ENCODE data around the gene NPAS2. TPM values are rescaled to one million over a fixed set of nuclear protein-coding genes. Genes with fewer than 3 reads are reported as not detected.

The NPAS2 gene
- polyA plus RNA-seq, 3 donors, result 10.6 to 12.0 (median 11.5) TPM

DNA sequence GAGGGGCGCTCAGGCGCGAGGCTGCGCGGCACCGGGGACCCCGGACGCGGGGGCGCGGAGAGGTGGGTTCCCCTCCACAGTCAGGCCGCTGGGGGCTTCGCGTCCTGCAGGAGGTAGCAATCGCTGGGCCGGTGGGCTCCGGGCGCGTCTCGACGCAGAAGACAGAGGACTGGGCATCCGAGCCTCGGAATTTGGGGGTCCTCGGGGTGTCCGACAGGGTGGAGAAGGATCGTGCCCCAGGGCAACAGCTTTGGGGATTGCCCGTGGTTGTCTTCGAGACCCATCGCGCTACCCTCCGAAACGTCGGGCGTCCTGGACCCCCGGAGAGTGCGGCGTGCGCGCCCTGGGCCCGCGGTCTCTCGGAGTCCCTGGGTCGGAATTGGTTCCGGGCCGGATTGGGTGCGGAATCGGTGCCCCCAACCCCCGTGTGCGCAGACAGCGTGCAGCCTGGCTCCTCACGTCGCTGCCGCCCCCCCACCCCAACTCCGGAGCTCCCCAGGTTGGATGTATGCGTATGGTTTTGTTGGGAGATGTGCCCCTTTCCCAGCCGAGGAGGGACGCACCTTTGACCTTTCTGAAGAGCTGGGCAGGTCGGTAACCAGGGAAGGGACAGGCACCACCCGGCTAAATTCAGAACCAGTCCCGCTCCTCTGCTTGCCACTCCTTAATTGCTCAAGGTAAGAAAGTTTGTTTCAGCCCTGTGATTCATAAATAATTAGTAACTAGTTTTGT is 750 bp downstream of the NPAS2 start:
- DNase-seq (ENCODE audit: low read depth in 3 of 3, low spot score in 2 of 3), result no peak

DNA sequence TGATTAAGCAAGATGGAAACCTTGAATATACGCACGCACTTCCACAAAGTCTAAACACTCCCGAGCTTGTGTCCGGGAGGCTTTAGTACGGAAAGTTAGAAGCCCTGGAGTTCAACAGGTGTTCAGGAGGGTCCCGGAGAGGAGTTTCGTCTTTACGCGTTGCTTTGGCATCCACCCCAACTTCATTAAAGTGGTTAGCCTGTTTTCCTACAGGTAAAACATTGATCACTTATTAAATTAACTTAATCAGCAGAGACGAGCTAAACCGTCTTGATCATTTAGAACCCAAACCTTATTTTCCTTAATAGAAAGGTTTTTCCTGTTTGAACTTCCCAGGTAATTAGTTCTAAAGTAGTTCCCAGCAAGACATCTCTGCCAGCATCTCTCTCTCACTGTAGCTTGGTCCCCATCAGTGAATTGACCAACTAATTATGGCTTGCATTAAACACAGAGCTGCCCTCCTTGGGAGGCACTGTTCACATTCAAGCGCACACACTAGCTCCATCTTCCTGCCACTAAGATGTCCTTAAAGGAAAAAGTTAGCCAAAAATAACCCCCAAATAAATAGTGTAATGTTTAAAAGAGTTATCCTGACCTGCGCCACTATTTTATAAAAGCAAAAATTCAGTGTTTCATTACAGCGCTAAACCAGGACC is 1.4 kb downstream of the NPAS2 start:
- DNase-seq (ENCODE audit: low read depth in 3 of 3, low spot score in 2 of 3), result no peak

DNA sequence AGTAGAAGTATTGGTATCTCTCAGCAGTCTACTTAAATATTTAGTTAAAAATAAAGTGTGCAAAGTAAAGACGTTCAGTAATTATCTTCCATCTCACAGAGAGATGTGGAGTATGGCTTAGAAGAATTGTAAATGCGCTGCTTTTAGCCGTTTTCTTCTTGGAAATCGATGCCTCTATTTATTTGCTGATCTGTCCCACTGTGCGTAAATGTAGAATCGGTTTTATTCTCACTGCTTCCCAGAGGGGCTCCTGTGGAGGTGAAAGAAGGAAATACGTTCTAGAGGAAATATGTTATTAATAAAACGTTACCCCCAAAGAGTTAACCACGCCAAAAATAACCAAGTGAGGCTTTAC is 1.9 kb downstream of the NPAS2 start:
- DNase-seq (ENCODE audit: low read depth in 3 of 3, low spot score in 2 of 3), result no peak

DNA sequence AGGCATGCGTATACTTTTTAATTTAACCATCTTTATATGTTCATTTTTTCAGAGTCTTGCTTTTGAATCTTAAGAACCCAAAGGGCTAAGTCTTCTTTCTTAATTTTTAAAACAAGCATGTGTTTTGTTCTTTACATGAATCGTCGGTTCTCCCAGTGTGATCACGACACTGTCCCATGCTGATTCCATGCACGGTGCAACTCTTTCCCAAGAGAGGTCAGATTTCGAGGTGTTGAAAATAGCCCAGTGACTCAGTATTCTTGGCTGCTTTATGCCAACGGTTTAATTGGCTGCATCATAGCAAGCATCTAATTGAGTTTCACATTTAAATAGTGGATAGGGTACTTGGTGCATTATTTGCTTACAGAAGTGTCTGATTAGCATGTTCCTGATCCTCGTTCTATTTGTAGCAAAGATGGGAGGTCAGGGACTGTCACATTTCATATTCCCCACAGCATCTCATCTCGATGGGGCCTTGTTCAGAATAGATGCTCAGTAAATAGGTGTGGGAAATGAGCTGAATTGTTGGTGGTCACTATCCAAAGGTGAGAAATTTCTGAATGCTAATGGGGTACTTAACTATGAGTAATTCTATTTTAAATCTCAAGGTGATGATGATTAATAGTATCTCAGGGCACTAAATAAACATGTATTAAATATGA is 2.8 kb downstream of the NPAS2 start:
- DNase-seq (ENCODE audit: low read depth in 3 of 3, low spot score in 2 of 3), result no peak

DNA sequence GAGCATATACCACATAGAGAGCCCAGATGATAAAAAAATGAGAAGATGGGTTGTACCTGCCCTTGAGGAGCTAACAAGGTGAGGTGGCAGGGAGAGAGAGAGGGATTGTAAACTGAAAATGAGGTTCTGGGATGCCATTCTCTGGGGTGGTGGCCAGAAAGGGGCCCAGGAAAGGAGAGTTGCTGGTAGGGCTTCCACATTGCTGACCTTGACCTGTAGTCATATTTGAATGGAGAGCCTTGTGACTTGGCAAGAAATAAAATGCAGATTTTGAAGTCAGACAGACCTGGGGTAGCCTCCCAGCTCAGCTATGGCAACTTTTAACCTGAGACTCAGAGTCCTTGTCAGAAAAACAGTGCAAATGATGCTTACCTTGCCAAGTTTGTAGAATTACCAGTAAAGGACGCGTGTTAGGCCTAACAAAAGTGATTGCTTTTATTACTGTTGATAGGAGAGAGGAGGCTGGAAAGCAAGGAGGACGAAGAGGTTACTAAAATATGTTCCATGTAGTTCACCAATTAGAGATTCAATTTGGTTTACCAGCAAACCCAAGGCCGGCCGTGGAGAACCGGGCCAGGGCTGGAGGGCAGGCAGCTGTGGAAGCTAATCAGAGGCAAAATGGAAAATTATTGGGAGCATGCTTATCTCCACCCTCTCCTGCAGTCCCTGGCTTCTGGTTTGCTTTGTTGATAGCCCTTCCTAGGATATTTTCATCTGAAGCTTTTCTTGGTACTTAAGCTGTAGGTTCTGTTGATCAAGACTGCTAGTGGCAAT is 3.9 kb downstream of the NPAS2 start:
- DNase-seq (ENCODE audit: low read depth in 3 of 3, low spot score in 2 of 3), result no peak

DNA sequence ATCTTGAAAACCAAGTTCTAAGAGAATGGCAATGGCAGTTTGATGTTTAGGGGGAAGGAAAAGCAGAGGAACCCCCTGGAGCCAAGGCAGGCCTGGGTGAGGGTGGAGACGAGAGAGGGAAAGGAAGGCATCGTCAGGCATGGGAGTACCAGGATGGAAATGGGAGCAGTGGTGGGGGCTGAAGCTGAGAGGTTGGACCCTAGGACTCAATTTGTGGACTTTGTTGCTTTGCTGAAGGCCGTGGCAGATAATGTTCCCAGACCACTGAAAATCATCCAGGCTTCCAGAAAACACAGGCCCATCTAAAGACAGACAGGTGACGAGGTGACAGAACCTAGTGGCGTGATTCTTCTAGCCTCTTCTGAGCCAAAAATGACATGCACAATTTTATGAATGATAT is 4.9 kb downstream of the NPAS2 start:
- no peak for DNase-seq (ENCODE audit: low read depth in 3 of 3, low spot score in 2 of 3)

DNA sequence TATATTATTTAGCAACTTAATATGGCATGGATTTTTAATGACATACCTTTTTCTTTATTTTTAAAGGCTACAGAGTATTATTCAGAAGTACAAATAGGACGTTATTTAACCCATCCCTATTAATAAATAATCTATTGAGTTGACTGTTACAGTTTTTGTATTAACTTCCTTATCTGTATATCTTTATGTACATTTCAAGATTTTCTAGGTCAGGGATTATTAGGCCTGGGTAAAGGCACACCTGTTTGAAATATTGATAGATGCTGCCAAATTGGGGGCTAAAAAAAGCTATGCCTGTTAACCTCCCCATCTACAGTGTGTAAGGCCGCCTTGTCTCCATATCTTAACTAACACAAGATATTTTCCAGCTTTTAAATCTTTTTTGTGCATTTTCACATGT is 6.6 kb downstream of the NPAS2 start:
- DNase-seq (ENCODE audit: low read depth in 3 of 3, low spot score in 2 of 3), result no peak

DNA sequence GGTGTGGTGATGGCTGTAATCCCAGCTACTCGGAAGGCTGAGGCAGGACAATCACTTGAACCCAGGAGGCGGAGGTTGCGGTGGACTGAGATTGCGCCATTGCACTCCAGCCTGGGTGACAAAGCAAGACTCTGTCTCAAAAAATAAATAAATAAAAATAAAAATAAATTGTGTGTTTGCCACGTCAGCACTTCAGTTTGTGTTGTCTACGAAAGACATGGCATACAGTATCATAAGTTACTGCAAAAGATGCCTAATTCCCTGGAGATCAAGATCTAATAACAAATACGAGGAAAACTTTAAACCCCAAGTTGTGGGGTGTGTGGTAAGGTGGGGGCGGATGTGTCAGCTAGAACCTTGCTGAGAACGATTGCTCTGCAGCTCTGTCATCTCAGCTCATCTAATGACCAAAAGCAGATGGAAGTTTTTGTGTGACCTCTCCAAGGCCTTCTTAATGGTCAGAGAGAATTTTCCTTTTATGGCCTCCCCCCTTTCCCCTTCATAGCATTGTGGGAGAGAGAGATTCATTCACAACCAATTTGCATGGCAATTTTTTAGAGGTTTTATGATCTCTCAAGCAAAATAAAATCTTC is 11.3 kb downstream of the NPAS2 start:
- no peak for DNase-seq (ENCODE audit: low read depth in 3 of 3, low spot score in 2 of 3)

DNA sequence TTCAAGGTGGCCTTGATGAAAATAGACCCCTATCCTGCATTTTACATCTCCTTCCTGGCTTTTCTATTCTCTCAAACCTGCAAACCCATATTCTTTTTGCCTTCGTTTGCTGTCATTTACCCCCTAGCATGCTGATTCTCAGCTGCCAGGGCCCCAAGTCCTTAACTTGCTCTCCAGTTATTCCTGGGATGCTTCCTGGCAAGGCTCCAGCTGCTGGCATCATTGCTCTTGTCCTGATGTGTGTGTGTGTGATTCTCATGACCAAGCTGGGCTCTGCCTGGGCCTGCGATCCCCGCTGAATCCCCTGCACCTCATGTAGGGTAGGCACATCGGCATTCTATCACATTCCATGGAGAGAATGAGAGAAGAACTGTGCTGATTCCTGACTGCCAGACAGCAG is 11.9 kb downstream of the NPAS2 start:
- no peak for DNase-seq (ENCODE audit: low read depth in 3 of 3, low spot score in 2 of 3)

DNA sequence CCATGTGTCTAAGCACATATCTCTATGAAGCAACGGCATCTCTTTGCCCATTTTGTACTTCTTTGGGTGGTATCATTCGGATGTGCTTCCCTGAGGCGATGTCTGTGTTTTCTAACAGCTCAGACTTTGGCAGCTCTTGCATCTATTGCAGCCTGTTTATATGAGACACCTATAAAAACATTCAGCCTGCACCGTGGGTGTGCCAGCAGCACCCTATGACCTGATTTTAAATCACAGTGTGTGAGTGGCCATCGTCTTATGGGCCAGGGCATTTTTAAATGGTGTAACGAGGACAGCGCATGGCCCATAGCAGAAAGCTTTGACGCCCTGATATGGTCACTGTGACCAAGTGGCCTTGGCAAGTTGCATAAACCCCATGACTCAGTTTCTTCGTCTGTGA is 12.9 kb downstream of the NPAS2 start:
- DNase-seq (ENCODE audit: low read depth in 3 of 3, low spot score in 2 of 3), result no peak

DNA sequence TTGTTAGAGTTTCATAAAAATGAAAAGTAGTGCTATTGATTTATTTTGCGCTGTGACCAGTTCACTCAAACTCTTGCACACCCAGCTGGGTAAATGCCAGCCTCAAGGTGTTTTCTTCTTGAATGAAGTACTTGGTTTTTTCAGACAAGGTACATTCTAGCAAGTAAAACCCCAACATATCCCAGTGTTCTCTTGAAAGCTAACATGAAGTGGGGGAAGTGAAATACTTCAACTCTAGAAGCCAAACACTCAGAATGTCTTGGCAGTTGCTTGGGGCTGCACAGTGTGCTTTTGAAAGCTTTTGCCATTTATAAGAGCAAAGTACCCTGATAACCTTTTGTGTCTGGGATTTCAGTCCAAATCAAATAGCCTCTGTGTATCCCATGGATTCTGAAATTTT is 13.4 kb downstream of the NPAS2 start:
- DNase-seq (ENCODE audit: low read depth in 3 of 3, low spot score in 2 of 3), result no peak

DNA sequence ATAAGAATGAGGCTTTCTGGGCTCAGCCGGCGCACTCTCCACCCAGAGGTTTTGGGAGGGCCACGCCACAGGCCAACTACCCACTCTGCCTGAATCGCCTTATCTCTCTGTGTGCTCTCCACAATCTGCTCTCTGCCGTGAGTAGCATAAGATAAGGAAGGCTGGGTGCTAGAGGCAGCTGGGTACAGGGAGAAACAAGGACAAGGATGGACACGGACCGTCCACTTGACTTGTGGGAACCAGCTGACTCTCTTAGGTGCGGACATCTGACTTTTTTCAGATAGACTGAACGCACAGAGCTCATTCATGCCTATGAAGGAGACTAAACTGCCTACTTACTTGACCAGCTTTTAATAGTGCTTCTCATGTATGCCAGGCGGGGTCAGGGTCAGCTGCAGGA is 14.3 kb downstream of the NPAS2 start:
- DNase-seq (ENCODE audit: low read depth in 3 of 3, low spot score in 2 of 3), result no peak

DNA sequence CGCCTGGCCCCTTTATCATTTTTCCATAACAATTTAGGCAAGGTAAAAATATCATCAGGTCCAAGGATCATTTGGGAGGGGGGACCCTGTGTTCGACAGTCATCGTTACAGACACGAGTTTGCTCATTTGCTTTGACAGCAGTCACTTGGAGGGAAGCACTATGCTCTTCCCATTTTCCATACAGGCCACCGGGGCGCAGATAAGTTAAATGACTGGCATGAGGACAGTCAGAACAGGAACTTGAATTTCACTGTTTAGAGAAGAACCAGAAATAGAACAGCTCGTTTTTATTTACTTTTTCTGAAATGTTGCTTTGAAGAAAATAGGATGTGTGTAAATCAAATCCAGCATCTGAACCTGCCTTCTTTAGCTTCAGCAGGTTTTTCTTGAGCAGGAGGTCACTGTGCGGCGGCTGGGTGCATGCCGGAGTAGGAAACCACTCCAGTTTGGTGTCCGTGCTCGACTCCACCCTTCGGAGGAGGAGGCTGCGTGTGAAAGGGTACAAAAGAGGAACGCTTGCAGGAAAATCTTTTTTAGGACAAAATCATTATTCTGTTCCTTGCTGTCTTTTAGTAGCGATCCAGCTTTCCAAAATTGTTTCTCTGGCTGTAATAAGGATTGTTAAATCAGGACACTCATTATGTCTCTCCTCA is 15.2 kb downstream of the NPAS2 start:
- DNase-seq (ENCODE audit: low read depth in 3 of 3, low spot score in 2 of 3), result no peak

DNA sequence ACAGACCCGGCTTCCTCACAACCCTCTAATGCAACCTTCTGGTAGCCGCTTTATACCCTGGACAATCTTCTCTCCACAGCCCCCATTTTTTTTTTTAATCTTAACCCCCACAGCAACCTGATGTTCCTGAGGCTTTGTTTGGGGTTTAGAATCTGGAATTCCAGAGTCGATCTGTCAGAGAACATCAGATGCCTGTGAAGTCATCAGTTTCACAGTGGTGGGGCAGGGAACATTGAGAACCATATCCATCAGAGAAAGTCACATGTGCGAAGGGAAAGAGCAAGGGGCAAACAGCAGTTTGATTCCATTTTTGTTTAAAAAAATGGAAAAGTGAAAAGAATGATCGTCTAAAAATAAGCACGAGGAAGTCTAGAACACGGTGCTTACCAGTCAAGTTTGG is 20.6 kb downstream of the NPAS2 start:
- DNase-seq (ENCODE audit: low read depth in 3 of 3, low spot score in 2 of 3), result no peak

DNA sequence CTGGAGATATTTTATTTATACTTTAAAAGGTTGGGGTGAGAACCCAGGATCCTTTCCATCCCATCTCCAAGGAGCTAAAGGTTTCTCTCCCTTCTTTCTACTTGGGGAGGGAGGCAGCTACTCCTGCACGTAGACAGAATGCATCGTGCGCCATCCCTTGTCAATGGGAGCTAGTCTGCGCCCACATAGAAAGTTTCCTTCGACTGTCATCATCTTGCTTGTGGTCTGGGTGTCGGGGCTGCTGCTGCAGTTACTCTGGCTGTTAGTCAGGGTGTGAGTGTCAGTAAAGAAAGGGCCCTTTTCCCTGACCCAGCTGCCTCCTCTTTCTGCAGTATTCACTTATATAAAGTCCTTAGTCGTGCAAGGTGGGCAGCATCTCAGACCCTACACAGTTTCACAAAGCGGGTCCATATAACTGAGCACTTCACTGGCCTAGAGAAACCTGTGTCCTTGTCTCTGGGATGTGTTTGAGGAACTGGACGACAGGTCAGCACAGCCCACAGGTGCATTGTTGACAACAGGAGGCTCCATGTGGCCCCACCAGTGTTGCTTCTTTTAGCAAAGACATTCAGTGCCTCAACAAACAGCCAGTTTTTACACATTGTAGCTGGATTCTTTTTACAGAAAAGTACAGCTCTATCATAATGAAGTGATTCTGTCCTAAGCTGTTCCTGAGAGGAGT is 22.4 kb downstream of the NPAS2 start:
- no peak for DNase-seq (ENCODE audit: low read depth in 3 of 3, low spot score in 2 of 3)

DNA sequence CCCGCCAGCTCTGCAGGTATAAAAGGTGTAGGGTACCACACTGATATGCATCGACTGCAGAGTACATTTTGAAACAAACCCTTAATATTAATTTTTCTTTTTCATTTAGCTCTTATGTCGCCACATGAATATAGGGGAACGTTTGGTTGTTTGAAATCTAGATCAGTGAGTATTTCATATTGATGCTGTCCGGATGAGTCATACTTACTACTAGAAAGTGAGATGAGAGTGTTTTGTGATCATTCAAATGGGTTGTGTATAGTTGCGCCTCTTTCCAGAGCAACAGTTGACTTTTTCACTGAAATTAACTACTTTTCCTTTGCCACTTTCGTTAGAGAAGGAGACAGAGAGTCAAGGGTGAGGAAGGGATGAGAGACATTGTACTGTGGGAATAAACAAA is 24.6 kb downstream of the NPAS2 start:
- no peak for DNase-seq (ENCODE audit: low read depth in 3 of 3, low spot score in 2 of 3)

DNA sequence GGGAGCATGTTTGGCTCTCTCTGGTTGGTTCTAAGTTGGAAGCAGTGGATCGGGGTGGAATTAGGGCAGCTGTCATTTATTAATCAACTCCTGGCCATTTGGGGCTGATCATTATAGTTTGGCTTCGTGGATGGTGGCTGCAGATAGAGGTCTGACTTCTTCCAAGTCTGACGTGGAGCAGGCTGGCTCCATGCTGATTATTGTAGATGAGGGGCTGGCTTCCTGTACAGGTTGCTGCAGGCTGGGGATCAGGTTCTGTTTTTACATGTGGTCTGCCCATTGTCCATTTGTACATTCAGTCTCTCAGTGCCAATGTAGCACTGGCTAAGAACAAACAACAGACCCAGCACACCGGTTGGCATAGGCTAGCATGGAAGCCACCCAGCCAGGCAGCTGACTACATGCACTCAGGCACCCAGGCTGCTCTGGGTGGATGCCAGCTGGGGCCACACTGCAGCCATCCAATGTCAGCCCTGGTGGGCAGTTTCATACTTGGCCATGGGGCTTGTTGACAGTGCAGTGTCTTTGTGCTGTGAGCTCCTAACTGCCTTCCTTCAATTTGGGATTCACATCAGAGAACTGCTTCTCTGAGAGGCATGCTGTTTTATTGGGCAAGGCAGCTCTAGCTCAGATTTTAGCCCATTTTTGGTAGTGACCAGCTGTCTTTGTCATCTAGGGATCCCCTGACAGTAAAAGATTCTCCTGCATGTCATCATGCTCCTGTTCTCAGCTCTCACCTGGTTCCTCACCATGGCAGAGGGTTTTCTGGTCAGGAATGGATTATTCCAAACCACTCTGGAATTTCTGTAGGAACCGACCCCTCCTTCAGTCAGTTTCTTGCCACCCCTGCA is 25.4 kb downstream of the NPAS2 start:
- DNase-seq (ENCODE audit: low read depth in 3 of 3, low spot score in 2 of 3), result no peak

DNA sequence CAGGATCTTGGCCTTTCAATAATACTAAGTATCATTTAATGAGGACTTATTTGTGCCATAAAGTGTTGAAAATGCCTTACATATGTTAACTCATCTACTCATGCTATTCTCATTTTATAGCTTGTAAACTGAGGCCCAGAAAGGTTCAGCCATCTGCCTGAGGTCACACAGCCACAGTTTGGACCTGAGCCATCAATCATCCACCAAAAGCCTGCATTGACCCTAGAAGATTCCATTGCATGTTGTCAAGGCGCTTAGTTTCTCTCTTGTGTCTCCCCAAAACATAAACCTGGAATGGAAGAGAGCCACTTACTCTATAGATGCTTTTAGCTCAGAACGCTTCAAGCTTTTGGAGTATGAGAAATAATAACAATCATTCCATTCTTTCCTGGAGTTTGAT is 26.8 kb downstream of the NPAS2 start:
- no peak for DNase-seq (ENCODE audit: low read depth in 3 of 3, low spot score in 2 of 3)

DNA sequence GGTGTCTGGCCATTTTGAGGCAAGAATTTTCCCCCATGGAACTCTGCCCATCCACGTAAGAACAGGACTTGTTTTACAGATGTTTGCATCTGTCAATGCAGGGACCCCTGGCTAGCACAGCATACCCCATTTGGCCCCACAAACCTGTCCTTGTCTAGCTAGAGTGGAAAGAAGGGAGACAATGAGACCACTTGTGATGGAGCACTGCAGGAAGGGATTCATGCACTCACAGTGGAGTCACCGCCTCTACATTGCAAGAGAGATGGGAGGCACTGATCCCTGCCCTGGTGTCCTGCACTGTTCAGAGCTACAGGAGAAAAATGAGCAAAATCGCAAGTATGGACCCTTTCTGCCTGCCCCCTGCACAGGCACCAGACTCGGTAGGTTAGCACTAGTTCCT is 32.5 kb downstream of the NPAS2 start:
- DNase-seq (ENCODE audit: low read depth in 3 of 3, low spot score in 2 of 3), result no peak

Measured in right renal cortex interstitium (tissue), 3 donors.